Measurements from ENCODE around the gene SHF. TPM values are rescaled to one million over a fixed set of nuclear protein-coding genes. Genes with fewer than 3 reads are reported as not detected.

The SHF gene
- total and polyA plus RNA-seq, 2 donors (not counting 3 experiments of a cell fraction or from before 2014, with no cell fraction given), result 2.8 to 5.2 TPM

DNA sequence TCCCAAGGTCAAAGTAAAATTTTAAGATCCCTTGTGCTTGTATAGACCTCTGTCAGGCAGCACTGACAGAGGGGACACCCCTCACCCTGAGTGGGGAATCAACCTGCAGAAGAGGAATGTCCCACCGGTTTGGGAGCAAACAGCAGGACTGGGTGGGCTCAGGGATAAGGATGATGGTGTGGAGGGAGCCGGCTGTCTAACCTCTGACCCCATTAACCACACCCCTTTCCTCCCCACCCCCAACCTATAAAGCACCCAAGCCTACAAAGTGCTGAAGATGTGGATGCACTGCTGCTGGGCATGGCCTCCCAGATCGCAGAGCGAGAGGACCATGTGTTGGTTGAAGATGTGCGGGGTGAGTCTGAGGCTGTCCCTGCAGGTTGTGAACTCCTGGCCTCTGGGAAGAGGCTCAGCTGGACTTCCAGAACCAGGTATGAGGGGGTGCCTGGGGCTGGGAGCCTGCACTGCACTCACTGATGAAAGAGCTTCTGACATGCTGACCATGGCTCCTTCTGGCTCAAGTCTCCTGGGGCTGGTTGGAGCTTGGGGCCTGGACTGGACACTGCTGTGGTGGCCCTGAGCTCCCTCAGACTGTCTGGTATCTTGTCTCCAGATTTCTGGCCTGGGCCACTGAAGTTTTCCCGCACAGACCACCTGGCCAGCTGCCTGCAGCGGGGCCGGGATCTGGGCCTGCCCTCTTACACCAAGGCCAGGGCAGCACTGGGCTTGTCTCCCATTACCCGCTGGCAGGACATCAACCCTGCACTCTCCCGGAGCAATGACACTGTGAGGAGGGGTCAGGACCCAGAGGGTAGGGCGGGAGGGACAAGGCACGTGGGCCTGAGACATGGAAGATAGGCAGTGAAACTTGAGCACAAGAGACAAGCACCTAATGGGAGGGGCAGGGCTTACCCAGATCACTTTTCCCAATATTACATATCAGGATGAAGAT lies 48.7 kb downstream of the SHF start:
- TF ChIP-seq EZH2 (IDR thresholded peaks at IDR 0.05; ENCODE audit: borderline replicate concordance, low read depth, low read length, severe bottlenecking) (no peak), POLR2A (IDR thresholded peaks at IDR 0.05; ENCODE audit: low read depth, low read length) (no peak), FOS (IDR thresholded peaks at IDR 0.05; ENCODE audit: borderline replicate concordance, insufficient read depth, low read length) (no peak), JUN (IDR thresholded peaks at IDR 0.05; ENCODE audit: borderline replicate concordance, insufficient read depth, insufficient read length, low read depth) (no peak), MYC (IDR thresholded peaks at IDR 0.05; ENCODE audit: low read depth, low read length) (no peak), POLR2AphosphoS5 (IDR thresholded peaks at IDR 0.05; ENCODE audit: insufficient read depth, low read depth, low read length) (no peak), GATA2 (IDR thresholded peaks at IDR 0.05; ENCODE audit: insufficient read depth, insufficient read length, low read depth, low read length) (no peak)
- TF ChIP-seq, protein P1, sequence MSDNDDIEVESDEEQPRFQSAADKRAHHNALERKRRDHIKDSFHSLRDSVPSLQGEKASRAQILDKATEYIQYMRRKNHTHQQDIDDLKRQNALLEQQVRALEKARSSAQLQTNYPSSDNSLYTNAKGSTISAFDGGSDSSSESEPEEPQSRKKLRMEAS (IDR thresholded peaks at IDR 0.05; ENCODE audit: insufficient read depth, insufficient read length), result no peak
- TF ChIP-seq, protein P2, sequence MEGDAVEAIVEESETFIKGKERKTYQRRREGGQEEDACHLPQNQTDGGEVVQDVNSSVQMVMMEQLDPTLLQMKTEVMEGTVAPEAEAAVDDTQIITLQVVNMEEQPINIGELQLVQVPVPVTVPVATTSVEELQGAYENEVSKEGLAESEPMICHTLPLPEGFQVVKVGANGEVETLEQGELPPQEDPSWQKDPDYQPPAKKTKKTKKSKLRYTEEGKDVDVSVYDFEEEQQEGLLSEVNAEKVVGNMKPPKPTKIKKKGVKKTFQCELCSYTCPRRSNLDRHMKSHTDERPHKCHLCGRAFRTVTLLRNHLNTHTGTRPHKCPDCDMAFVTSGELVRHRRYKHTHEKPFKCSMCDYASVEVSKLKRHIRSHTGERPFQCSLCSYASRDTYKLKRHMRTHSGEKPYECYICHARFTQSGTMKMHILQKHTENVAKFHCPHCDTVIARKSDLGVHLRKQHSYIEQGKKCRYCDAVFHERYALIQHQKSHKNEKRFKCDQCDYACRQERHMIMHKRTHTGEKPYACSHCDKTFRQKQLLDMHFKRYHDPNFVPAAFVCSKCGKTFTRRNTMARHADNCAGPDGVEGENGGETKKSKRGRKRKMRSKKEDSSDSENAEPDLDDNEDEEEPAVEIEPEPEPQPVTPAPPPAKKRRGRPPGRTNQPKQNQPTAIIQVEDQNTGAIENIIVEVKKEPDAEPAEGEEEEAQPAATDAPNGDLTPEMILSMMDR (IDR thresholded peaks at IDR 0.05; ENCODE audit: extremely low read depth in 1 of 2, insufficient read depth in 1 of 2, low read depth in 1 of 2, low read length in 2 of 2), result no peak
- DNase-seq (ENCODE audit: low read depth, low spot score), result no peak
- dilution Hi-C loops (cut with MboI; ENCODE audit: extremely low pct_ligation_motif_present, low sequenced_read_pairs), result no loop called here
- H3K4me3 ChIP-seq (replicated peaks in 1 of 3; ENCODE audit: insufficient read depth in 1 of 3, low read depth in 1 of 3, low read length in 3 of 3), result no peak overlapping the region
- H3K9ac ChIP-seq (replicated peaks; ENCODE audit: extremely low read depth, insufficient read depth, low read length), result no peak overlapping the region
- H3K36me3 ChIP-seq (ENCODE audit: control insufficient read depth in 2 of 2, extremely low read depth in 1 of 2, insufficient read depth in 2 of 2, low read length in 2 of 2), result no peaks in the 10 kb centered on the region
- no peaks in the 10 kb centered on the region for H3K4me1 ChIP-seq (ENCODE audit: control insufficient read depth, extremely low read depth, insufficient read depth, low read length)
- no peaks in the 10 kb centered on the region for H4K20me1 ChIP-seq (replicated peaks; ENCODE audit: control insufficient read depth, extremely low read depth, insufficient read depth, low read length)
- ChIA-PET POLR2A (no interaction called here), CTCF (interaction anchor here (1.1 to 2.4 kb wide), 3 partner anchors 8 to 21 kb away, joined by 3 to 8 read pairs (median 5); no protein-coding TSS in a partner anchor)
- BruUV-seq (replicated peaks), result no TSS peak
- H3K79me2 ChIP-seq (ENCODE audit: control insufficient read depth, insufficient read depth, low read length), result no peaks in the 10 kb centered on the region
- H3K4me2 ChIP-seq (ENCODE audit: insufficient read depth, low read length), result no peak overlapping the region
- no peak for FAIRE-seq
- no peaks in the 10 kb centered on the region for H3K9me1 ChIP-seq (replicated peaks; ENCODE audit: control insufficient read depth, extremely low read depth, insufficient read depth, low read length)
- H3K9me3 ChIP-seq (replicated peaks; ENCODE audit: control insufficient read depth, insufficient read depth, low read length), result no peaks in the 10 kb centered on the region
- no peak overlapping the region for H3K27ac ChIP-seq (ENCODE audit: insufficient read depth, low read depth, low read length)
- H3K27me3 ChIP-seq (ENCODE audit: control insufficient read depth in 2 of 2, insufficient read depth in 2 of 2, low read length in 2 of 2), result peaks cover 22 to 24% of the 10 kb centered on the region in 2 experiments
- no peak overlapping the region for H2AFZ ChIP-seq (ENCODE audit: low read depth, low read length)
- intact Hi-C loops (cut with micrococcal nuclease), result no loop called here

Data from endothelial cell of umbilical vein (primary cell).